Measurements from ENCODE around the gene ACTL6B. TPM values are rescaled to one million over a fixed set of nuclear protein-coding genes. Genes with fewer than 3 reads are reported as not detected.

The ACTL6B gene
- total and polyA plus RNA-seq, 2 donors (not counting 3 experiments of a cell fraction or from before 2014, with no cell fraction given) = not detected

- Histone ChIP-seq H2AFZ (ENCODE audit: low read depth, low read length) (peak overlapping the region; percentile 99), H3K9me1 (replicated peaks; ENCODE audit: control insufficient read depth, extremely low read depth, insufficient read depth, low read length) (no peaks in the 10 kb centered on the region), H4K20me1 (replicated peaks; ENCODE audit: control insufficient read depth, extremely low read depth, insufficient read depth, low read length) (no peaks in the 10 kb centered on the region), H3K79me2 (ENCODE audit: control insufficient read depth, insufficient read depth, low read length) (no peaks in the 10 kb centered on the region), H3K4me3 (replicated peaks in 1 of 3; ENCODE audit: insufficient read depth in 1 of 3, low read depth in 1 of 3, low read length in 3 of 3) (peak overlapping the region; percentile 44 to 65 (median 54)), H3K27me3 (ENCODE audit: control insufficient read depth in 2 of 2, insufficient read depth in 2 of 2, low read length in 2 of 2) (no peaks in the 10 kb centered on the region), H3K4me1 (ENCODE audit: control insufficient read depth, extremely low read depth, insufficient read depth, low read length) (peaks cover 25% of the 10 kb centered on the region), H3K9me3 (replicated peaks; ENCODE audit: control insufficient read depth, insufficient read depth, low read length) (no peaks in the 10 kb centered on the region), H3K9ac (replicated peaks; ENCODE audit: extremely low read depth, insufficient read depth, low read length) (no peak overlapping the region), H3K36me3 (ENCODE audit: control insufficient read depth in 2 of 2, extremely low read depth in 1 of 2, insufficient read depth in 2 of 2, low read length in 2 of 2) (no peaks in the 10 kb centered on the region), H3K27ac (ENCODE audit: insufficient read depth, low read depth, low read length) (no peak overlapping the region), H3K4me2 (ENCODE audit: insufficient read depth, low read length) (peak overlapping the region; percentile 93)
- FAIRE-seq (peak; percentile 8), DNase-seq (ENCODE audit: low read depth, low spot score) (no peak)
- TF ChIP-seq POLR2AphosphoS5 (IDR thresholded peaks at IDR 0.05; ENCODE audit: insufficient read depth, low read depth, low read length) = no peak
- no peak for TF ChIP-seq MYC (IDR thresholded peaks at IDR 0.05; ENCODE audit: low read depth, low read length)
- TF ChIP-seq, protein P1, sequence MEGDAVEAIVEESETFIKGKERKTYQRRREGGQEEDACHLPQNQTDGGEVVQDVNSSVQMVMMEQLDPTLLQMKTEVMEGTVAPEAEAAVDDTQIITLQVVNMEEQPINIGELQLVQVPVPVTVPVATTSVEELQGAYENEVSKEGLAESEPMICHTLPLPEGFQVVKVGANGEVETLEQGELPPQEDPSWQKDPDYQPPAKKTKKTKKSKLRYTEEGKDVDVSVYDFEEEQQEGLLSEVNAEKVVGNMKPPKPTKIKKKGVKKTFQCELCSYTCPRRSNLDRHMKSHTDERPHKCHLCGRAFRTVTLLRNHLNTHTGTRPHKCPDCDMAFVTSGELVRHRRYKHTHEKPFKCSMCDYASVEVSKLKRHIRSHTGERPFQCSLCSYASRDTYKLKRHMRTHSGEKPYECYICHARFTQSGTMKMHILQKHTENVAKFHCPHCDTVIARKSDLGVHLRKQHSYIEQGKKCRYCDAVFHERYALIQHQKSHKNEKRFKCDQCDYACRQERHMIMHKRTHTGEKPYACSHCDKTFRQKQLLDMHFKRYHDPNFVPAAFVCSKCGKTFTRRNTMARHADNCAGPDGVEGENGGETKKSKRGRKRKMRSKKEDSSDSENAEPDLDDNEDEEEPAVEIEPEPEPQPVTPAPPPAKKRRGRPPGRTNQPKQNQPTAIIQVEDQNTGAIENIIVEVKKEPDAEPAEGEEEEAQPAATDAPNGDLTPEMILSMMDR (IDR thresholded peaks at IDR 0.05; ENCODE audit: extremely low read depth in 1 of 2, insufficient read depth in 1 of 2, low read depth in 1 of 2, low read length in 2 of 2) = no peak
- no peak for TF ChIP-seq MAX (IDR thresholded peaks at IDR 0.05; ENCODE audit: insufficient read depth, insufficient read length)
- TF ChIP-seq JUN (IDR thresholded peaks at IDR 0.05; ENCODE audit: borderline replicate concordance, insufficient read depth, insufficient read length, low read depth) = no peak
- TF ChIP-seq GATA2 (IDR thresholded peaks at IDR 0.05; ENCODE audit: insufficient read depth, insufficient read length, low read depth, low read length) = no peak
- TF ChIP-seq EZH2 (IDR thresholded peaks at IDR 0.05; ENCODE audit: borderline replicate concordance, low read depth, low read length, severe bottlenecking) = no peak
- no peak for TF ChIP-seq FOS (IDR thresholded peaks at IDR 0.05; ENCODE audit: borderline replicate concordance, insufficient read depth, low read length)
- no peak for TF ChIP-seq POLR2A (IDR thresholded peaks at IDR 0.05; ENCODE audit: low read depth, low read length)
- ChIA-PET CTCF (interaction anchor here (1.3 to 1.6 kb wide), 3 partner anchors 16 to 20 kb away, joined by 3 to 7 read pairs (median 3); partner anchors contain the start of gene FBXO24), POLR2A (interaction anchor here (0.6 to 1.1 kb wide), 3 partner anchors 19 to 269 kb away, joined by 3 to 4 read pairs (median 3); partner anchors contain the start of genes FBXO24 and LRCH4)
- intact Hi-C loops (cut with micrococcal nuclease) (loop anchor here (1.0 to 2.0 kb wide), 4 partner anchors 7 to 78 kb away; partner anchors contain the start of genes FBXO24, GNB2, LRCH4 and MOSPD3), dilution Hi-C loops (cut with MboI; ENCODE audit: extremely low pct_ligation_motif_present, low sequenced_read_pairs) (no loop called here)
- no TSS peak for BruUV-seq (replicated peaks)
These were observed 51.0 kb downstream of the ACTL6B start for GRCh38 chr7:100604976-100605911.
